Thyroid gland (tissue), 4 donors: ENCODE results near the gene CTSV. TPM values are rescaled to one million over a fixed set of nuclear protein-coding genes. Genes with fewer than 3 reads are reported as not detected.
"Not testable (repeated sequence)": the region's sequence is repeated elsewhere in the genome, so short reads cannot be mapped to it uniquely, and the experiment has no call there.

Experiments used
- DNase-seq, 2 donors: peaks; one replicate each; pipeline ENCODE4 v3.0.0-alpha.2; 2019
- H3K27ac ChIP-seq, 3 donors: fragments of 200-600 bp; sonication (generic); 1 replicate in 2 of 3; 2 replicates in 1 of 3; pipeline ENCODE4 v1.5.1; 2016 to 2019; ENCODE audit warnings: mild to moderate bottlenecking in 1 of 3, moderate library complexity in 1 of 3
- H3K27me3 ChIP-seq: fragments of 200-600 bp; sonication (generic); one replicate; pipeline ENCODE4 v1.5.1; 2019
- H3K36me3 ChIP-seq, 2 donors: fragments of 200-600 bp; sonication (generic); one replicate each; pipeline ENCODE4 v1.5.1; 2016 to 2019
- H3K4me1 ChIP-seq, 2 donors: fragments of 200-600 bp; sonication (generic); one replicate each; pipeline ENCODE4 v1.5.1; 2017 to 2019
- H3K4me3 ChIP-seq, 3 donors: fragments of 200-600 bp; sonication (generic); replicated peaks in 1 of 3; 1 replicate in 2 of 3; 2 replicates in 1 of 3; pipeline ENCODE4 v1.5.1; 2016; ENCODE audit warnings: mild to moderate bottlenecking in 1 of 3
- H3K9me3 ChIP-seq: fragments of 200-600 bp; sonication (generic); one replicate; pipeline ENCODE4 v1.5.1; 2017
- POLR2A ChIP-seq, 2 donors: fragments of 450-650 bp; IDR thresholded peaks; one replicate each; pipeline ENCODE4 v1.6.1; 2017; ENCODE audit warnings: antibody characterized with exemption in 2 of 2, mild to moderate bottlenecking in 2 of 2, moderate library complexity in 1 of 2
- WGBS, 2 donors: methylation state at CpG; one replicate each; pipeline ENCODE4 v1.1.5; 2017; 5-methylcytosine and 5-hydroxymethylcytosine counted together
- intact Hi-C: fragments of 100-400 bp; cut with DNase I; formaldehyde crosslinking; loops from one replicate; pipeline ENCODE4 v1.15.1; 2023
- total RNA-seq, 4 donors: library from RNA; depleted of rRNA; stranded (reverse); fragments of >200 nt; gene quantifications; one replicate each; pipeline ENCODE4 v1.2.3, GENCODE V29; 2016
- TF ChIP-seq, protein P1 (sequence below), 6 experiments: fragments of 200-600 bp in 3 of 6; fragments of 450-650 bp in 3 of 6; sonication (generic) in 3 of 6; IDR thresholded peaks; one replicate each; pipeline ENCODE4 v1.5.1; 2016 to 2019; ENCODE audit warnings: antibody characterized with exemption in 6 of 6, mild to moderate bottlenecking in 2 of 6, inconsistent platforms in 1 of 6, moderate library complexity in 1 of 6

CTSV gene
- total RNA-seq, 4 donors from 2014 or later, result 0.89 to 6.3 (median 2.2) TPM

DNA sequence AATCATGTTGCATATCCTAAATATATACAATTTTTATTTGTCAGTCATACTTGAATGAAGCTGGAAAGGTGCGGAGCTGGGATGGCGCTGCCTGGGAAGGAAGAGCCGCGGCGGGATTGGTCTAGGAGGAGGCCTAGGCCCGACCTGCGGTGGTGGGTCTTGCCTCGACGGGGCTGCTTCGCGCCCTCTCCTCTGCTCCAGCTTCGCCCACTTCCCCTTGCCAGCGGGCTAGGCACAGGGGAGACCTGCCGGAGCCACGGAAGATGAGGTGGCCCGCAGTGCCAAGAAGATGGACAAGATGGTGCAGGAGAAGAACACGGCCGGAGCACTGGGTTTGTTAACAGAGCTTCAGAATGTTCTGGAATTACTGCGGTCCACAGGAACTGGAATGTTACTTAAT is 28.5 kb upstream of the CTSV start:
- 91 to 93% methylated on average over 19 of the region's 19 CpGs for WGBS, 2 donors
- intact Hi-C loops, result no loop called here
- TF ChIP-seq POLR2A (IDR thresholded peaks at IDR 0.05), result no peak

GRCh38 chr9:97064176-97064575 is 25.2 kb upstream of the CTSV start:
- intact Hi-C loops, result no loop called here
- no peaks in the 10 kb centered on the region for H3K27me3 ChIP-seq
- WGBS, 2 donors, result 60 to 79% methylated on average over 2 of the region's 2 CpGs
- H3K4me3 ChIP-seq, result no peak overlapping the region
- TF ChIP-seq, protein P1, sequence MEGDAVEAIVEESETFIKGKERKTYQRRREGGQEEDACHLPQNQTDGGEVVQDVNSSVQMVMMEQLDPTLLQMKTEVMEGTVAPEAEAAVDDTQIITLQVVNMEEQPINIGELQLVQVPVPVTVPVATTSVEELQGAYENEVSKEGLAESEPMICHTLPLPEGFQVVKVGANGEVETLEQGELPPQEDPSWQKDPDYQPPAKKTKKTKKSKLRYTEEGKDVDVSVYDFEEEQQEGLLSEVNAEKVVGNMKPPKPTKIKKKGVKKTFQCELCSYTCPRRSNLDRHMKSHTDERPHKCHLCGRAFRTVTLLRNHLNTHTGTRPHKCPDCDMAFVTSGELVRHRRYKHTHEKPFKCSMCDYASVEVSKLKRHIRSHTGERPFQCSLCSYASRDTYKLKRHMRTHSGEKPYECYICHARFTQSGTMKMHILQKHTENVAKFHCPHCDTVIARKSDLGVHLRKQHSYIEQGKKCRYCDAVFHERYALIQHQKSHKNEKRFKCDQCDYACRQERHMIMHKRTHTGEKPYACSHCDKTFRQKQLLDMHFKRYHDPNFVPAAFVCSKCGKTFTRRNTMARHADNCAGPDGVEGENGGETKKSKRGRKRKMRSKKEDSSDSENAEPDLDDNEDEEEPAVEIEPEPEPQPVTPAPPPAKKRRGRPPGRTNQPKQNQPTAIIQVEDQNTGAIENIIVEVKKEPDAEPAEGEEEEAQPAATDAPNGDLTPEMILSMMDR (IDR thresholded peaks at IDR 0.05), result no peak
- TF ChIP-seq POLR2A (IDR thresholded peaks at IDR 0.05), result no peak
- H3K9me3 ChIP-seq, result no peaks in the 10 kb centered on the region
- H3K4me1 ChIP-seq, result no peaks in the 10 kb centered on the region
- DNase-seq, result no peak
- no peaks in the 10 kb centered on the region for H3K36me3 ChIP-seq
- H3K27ac ChIP-seq, result no peak overlapping the region

More for the DNA sequence above, 28.5 kb upstream of the CTSV start:
- no peak overlapping the region for H3K27ac ChIP-seq
- H3K4me3 ChIP-seq, result no peak overlapping the region
- H3K9me3 ChIP-seq, result no peaks in the 10 kb centered on the region
- H3K4me1 ChIP-seq, result no peaks in the 10 kb centered on the region
- H3K36me3 ChIP-seq, result no peaks in the 10 kb centered on the region
- no peaks in the 10 kb centered on the region for H3K27me3 ChIP-seq
- no peak for DNase-seq

DNA sequence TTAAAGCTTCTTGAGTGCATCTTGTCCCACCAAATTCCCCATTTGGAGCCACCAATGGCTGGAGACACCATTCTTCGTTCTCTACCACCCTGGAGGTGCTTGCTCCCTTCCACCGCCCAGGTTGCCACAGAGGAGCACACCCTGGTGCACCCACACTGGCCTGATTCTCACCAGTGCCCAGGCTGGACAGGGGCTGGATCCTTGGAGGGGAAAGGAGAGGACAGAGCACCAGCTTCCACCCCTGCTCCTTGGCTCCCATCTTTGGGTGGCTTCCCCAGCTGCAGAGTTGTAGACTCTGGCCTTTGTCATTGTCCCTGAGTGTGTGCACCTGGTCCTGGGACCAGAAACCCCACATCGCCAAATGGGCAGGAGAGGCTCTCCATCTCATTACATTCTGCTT is 21.9 kb upstream of the CTSV start:
- Histone ChIP-seq H3K9me3 (no peaks in the 10 kb centered on the region), H3K36me3 (no peaks in the 10 kb centered on the region), H3K4me1 (no peaks in the 10 kb centered on the region), H3K27ac (no peak overlapping the region), H3K27me3 (no peaks in the 10 kb centered on the region), H3K4me3 (no peak overlapping the region)
- intact Hi-C loops, result no loop called here
- DNase-seq, result no peak
- TF ChIP-seq, protein P1 (IDR thresholded peaks at IDR 0.05), result no peak
- no peak for TF ChIP-seq POLR2A (IDR thresholded peaks at IDR 0.05)
- WGBS, 2 donors, result 86 to 90% methylated on average over 3 of the region's 3 CpGs

- no peaks in the 10 kb centered on the region for H3K36me3 ChIP-seq
- H3K27ac ChIP-seq, result no peak overlapping the region
- no peaks in the 10 kb centered on the region for H3K9me3 ChIP-seq
- no peaks in the 10 kb centered on the region for H3K27me3 ChIP-seq
- no peaks in the 10 kb centered on the region for H3K4me1 ChIP-seq
- TF ChIP-seq, protein P1 (IDR thresholded peaks at IDR 0.05), result no peak
- no peak for TF ChIP-seq POLR2A (IDR thresholded peaks at IDR 0.05)
- no peak overlapping the region for H3K4me3 ChIP-seq
- DNase-seq, result no peak
- WGBS, 2 donors, result 78 to 89% methylated on average over 3 of the region's 3 CpGs
- intact Hi-C loops, result no loop called here
These were observed 20.7 kb upstream of the CTSV start for GRCh38 chr9:97059626-97060025.

DNA sequence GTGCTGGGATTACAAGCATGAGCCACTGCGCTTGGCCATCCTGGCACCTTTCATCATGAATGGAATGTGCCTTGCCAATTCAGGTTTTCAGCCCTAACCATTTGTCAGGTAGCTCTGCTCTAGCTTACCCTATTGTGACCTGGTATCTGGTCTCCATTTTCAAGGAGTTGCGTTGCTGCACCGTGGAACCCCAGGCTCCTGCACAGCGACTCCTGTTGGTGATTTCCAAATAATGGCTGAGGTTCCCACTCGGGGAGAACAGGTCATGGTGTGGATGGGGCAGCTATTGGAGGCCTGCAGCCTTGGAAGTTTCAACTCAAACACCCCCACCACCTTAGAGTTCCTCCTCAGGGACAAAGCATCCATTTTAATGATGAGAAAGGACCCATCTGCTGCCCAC is 18.7 kb upstream of the CTSV start:
- intact Hi-C loops, result no loop called here
- Histone ChIP-seq H3K27me3 (no peaks in the 10 kb centered on the region), H3K9me3 (no peaks in the 10 kb centered on the region)

GRCh38 chr9:97055891-97056290 is 16.9 kb upstream of the CTSV start:
- intact Hi-C loops, DNase-seq, H3K9me3 ChIP-seq: not testable (repeated sequence)

More for the DNA sequence above, 18.7 kb upstream of the CTSV start:
- H3K36me3 ChIP-seq, result no peaks in the 10 kb centered on the region
- no peak overlapping the region for H3K4me3 ChIP-seq
- H3K27ac ChIP-seq, result no peak overlapping the region
- 85 to 96% methylated on average over 4 to 5 of the region's 5 CpGs for WGBS, 2 donors
- TF ChIP-seq POLR2A (IDR thresholded peaks at IDR 0.05), result no peak
- TF ChIP-seq, protein P1 (IDR thresholded peaks at IDR 0.05), result no peak
- no peaks in the 10 kb centered on the region for H3K4me1 ChIP-seq
- DNase-seq, result no peak

More at GRCh38 chr9:97055891-97056290, 16.9 kb upstream of the CTSV start:
- not testable (repeated sequence) for H3K27ac ChIP-seq, H3K36me3 ChIP-seq, H3K27me3 ChIP-seq, H3K4me1 ChIP-seq, H3K4me3 ChIP-seq
- WGBS, 2 donors, result 92 to 93% methylated on average over 9 to 10 of the region's 13 CpGs
